DLD1 (cell line): ENCODE measurements around the gene DUOXA1.

ENCODE experiments used
- in situ Hi-C: cut with HindIII; loops from 2 replicates; pipeline ENCODE4 v1.10.0; 2017; ENCODE audit warnings: low sequenced_read_pairs

The DUOXA1 gene, protein sequence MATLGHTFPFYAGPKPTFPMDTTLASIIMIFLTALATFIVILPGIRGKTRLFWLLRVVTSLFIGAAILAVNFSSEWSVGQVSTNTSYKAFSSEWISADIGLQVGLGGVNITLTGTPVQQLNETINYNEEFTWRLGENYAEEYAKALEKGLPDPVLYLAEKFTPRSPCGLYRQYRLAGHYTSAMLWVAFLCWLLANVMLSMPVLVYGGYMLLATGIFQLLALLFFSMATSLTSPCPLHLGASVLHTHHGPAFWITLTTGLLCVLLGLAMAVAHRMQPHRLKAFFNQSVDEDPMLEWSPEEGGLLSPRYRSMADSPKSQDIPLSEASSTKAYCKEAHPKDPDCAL

DNA sequence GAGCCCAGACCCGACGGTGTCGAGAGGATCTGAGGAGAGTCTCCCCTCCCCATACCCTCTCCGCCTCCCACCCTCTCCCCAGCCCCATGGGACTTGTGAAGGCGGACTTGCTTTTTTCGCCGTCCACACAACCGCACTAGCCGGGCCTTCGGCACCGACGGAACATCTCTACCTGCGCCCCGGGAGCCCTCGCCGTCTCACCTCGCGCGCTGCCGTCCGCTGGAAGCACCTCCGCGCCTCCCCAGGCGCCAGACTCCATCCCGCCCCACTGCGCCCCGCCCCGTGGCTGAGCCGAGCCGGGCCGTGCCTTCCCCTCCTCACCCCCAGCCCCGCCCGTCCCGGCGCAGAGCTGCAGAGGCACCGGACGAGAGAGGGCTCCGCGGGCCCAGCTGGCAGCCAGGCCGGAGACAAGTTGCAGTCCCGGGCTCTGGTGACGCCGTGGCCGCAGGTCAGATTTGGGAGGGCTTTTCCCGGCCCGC, at the start of gene DUOXA1, which contains the start of gene DUOX1:
Gene DUOXA1 (minus strand): TSS at position 229 of the 479 bp plus-strand sequence. CDS start 6,865 bp downstream, outside the sequence.
Gene DUOX1 (plus strand): TSS at position 344 of the 479 bp plus-strand sequence. CDS start 1,973 bp downstream, outside the sequence.
- in situ Hi-C loops = loop anchor here (10.0 kb wide), 1 partner anchor 175 kb away; no protein-coding TSS in a partner anchor

DNA sequence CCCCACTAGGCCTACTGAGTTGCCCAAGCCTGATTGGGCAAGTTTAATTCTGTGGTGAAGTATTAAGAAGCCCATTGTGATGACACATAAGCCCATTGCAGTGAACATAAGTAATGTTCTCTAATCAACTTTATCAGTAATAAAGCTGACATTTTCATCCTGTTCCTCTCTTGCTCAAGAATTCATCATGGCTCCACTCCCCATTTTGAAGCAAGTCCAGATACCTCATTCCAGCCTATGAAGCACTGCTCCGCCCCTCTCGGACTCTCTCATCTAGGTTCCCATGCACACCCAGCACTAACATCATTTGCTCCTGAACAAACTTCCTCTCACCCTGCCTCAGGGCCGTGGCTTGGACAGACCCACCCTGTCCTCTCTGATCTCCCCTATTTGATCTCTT, 47.6 kb upstream of the DUOXA1 start:
- in situ Hi-C loops = no loop called here

GRCh38 chr15:45174577-45174976, 44.9 kb upstream of the DUOXA1 start:
- in situ Hi-C loops = no loop called here

GRCh38 chr15:45174069-45174468, 44.4 kb upstream of the DUOXA1 start:
- in situ Hi-C loops = no loop called here

DNA sequence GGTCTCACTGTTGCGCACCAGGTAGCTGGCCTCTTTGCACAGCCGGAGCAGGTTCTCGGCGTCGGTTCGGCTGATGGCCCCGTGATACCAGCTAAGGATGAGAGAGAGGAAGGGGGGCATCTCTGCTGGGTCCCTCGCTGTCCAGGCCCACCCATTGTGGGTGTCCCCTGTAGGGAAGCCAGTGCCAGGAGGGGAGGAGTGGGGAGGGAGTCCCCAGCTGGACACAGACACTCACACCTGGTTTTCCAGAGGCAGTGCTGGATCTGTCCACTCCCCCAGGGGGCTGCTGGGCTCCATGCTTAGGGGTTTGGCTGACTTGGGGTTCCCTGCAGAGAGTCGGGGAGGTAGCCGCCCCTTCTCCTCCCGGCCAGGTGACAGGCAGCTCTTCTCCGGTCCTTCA, 42.2 kb upstream of the DUOXA1 start:
- in situ Hi-C loops = no loop called here

GRCh38 chr15:45169608-45170480, 40.2 kb upstream of the DUOXA1 start:
- in situ Hi-C loops = no loop called here

DNA sequence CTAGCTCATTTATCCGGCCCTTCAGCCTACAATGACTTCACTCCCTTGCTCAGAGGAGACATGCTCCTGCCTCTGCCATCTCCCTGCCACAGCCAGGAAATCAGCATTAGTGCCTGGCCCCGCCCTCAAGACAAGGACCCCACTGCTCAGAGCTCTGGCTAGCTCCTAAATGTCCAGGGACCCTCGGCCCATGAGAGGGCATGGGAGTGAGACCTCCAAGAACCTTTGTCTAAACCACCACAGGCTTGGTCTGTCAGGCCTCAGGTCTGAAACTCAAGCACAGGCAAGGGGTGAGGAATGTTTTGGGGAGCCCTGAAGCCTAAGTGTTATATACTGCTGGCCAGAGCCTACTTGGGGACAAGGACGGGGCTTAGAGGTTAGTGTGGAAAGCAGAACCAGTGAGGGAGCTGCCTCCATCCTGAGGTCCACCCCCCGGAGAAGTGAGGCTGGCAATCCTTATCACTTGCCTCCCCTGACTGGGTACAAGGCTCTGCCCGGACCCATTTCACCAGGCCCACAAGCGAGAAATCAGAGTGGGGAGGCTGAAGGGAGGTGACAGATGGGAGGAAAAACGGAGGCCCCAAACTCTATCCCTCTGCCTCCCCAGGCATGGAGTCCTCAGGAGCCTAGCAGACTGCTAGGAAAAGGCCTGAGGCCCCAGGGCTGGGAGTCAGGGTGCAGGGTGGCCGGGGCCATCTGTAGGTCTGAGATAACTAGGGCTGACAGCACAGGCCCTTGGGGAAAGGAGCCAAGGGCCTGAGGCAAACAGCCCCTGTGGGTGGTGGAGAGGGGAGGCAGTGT, 39.3 kb upstream of the DUOXA1 start:
- in situ Hi-C loops = no loop called here

DNA sequence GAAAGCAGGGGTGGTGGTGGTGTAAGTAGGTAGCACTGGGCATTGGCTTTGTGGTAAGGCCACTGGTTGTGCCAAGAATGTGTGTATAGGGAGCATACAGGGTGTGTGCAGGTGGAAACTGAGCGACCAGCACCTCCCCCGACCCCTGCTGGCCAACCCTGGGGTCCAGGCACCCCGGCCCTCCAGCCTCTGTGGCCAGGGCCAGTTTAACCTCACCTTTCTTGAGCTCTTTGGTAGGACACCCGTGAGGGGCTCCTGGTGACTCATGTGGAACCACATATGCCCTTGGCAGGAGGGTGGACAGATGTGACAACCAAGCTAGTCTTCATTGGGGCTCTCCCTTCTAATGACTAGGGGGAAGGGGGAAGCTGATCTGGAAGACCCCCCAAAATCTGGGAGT, 38.6 kb upstream of the DUOXA1 start:
- in situ Hi-C loops = no loop called here

DNA sequence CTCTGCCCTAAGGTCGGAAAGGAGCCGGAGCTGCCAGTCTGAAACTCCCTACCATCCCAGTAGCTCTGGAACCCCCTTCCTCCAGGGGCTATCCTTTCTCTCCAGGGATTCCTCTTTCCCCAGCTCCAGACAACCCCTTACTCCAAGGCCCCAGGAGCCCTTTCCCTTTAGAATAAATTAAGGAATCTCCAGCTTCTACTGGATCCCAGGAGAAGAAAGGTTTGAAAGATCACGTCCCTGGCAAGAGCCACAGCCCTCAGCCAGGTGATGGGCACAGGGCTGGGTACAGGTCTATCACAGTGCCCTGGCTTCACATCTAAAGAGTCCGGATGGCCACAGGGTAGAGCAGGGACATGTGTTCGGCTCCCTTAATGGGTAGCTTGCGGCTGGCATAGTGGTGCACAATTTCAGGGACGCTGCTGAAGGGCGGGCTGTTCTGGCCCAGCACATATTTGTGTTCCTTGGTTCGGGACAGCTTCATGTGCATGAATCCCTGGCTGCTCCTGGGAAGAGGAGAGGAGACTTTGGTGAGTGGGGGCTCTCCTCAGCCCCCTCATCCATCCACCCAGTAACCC, 38.0 kb upstream of the DUOXA1 start:
- in situ Hi-C loops = no loop called here

GRCh38 chr15:45166834-45167630, 37.4 kb upstream of the DUOXA1 start:
- in situ Hi-C loops = no loop called here

- in situ Hi-C loops = no loop called here
Observed at GRCh38 chr15:45165536-45165935, 35.9 kb upstream of the DUOXA1 start.

DNA sequence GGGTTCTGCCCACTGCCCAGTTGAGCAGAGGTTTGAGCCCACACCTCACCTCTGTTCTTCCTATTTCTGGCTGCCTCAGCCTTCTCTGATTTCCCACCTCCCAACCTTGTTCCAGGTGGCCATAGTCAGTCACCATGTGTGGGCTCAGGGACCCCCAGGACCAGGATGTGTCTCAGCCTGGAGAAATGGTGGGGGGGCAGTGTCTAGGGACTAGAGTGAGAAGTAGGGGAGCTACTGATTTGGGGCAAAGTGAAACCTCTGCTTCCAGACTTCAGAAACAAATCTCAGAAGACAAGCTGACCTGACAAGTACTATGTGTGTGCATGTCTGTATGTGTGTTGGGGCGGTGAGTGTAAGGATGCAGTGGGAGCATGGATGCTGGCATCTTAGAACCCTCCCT, 35.2 kb upstream of the DUOXA1 start:
- in situ Hi-C loops = no loop called here

DNA sequence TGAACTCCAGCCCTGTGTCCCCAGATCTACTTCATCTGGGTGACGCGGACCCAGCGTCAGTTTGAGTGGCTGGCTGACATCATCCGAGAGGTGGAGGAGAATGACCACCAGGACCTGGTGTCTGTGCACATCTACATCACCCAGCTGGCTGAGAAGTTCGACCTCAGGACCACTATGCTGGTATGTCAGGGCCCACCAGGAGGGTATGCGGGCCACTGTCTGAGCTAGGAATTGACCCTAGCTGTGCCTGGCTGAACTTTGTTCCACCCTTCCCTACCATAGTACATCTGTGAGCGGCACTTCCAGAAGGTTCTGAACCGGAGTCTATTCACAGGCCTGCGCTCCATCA, 33.8 kb upstream of the DUOXA1 start:
- in situ Hi-C loops = no loop called here

- in situ Hi-C loops = no loop called here
Observed at GRCh38 chr15:45162771-45163507, 33.3 kb upstream of the DUOXA1 start.

DNA sequence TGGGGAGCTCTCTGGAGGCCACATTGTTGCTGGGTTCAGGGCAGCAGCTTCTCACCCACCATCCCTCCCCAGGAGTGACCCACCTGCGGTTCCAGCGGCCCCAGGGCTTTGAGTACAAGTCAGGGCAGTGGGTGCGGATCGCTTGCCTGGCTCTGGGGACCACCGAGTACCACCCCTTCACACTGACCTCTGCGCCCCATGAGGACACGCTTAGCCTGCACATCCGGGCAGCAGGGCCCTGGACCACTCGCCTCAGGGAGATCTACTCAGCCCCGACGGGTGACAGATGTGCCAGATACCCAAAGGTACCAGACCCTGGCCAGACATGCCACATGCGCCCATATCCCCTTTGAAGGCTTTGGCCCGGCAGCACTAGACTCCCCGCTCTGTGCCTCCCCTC, 32.0 kb upstream of the DUOXA1 start:
- in situ Hi-C loops = no loop called here

DNA sequence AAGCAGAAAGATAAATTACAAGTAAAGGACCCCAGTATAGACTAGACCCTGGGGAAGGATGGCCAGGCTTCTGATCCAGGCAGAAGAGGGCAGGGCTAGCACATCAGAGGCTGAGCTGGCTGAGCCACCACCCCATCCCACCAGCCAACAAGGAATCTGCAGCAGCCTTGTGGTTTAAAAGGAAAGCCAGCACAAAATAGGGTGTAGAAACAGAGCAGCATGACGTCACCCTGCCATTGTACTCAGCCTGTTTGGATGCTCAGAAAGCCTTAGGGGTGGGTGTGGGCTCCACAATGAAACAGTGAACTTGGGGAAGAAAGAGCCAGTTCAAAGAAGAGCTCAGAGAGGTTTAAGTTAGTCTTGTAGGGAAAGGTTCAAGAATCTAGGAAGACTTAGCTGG, 28.3 kb upstream of the DUOXA1 start:
- in situ Hi-C loops = no loop called here

DNA sequence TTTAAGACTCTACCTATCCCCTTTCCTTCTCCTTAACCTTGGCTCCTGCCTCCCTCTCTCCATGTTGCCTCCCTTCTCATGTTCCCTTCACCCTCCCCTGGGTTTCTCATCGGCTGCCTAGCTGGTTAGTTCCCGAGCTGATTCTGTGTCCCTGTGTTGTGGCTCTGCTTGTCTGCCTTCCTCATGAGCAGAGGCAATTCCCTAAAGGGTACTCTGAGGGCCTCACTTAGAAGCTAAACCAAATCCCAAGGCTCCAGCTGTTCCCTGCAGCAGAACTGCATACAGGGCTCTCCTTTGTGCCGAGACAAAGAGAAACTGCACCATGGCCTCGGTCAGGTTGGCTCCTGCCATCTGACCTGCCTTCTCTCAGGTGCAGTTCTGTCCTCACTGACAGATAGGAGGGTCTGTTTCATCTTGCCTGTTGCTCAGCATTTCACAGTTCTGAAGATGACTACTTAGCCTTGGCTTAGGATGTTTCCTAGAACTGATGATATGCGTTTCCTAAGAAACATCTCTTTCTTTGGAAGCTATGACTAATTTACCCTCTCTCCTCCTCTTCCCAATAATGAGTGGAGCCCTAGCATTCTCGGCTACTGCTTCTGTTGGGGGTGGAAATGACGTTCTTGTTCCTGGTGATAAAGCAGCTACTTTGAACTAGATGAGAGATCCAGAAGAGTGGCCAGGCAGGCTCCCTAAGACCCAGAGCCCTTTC, 27.2 kb upstream of the DUOXA1 start:
- in situ Hi-C loops = no loop called here

GRCh38 chr15:45155739-45156138, 26.1 kb upstream of the DUOXA1 start:
- in situ Hi-C loops = no loop called here
